Measurements from ENCODE around the gene SLC5A8.

DNA sequence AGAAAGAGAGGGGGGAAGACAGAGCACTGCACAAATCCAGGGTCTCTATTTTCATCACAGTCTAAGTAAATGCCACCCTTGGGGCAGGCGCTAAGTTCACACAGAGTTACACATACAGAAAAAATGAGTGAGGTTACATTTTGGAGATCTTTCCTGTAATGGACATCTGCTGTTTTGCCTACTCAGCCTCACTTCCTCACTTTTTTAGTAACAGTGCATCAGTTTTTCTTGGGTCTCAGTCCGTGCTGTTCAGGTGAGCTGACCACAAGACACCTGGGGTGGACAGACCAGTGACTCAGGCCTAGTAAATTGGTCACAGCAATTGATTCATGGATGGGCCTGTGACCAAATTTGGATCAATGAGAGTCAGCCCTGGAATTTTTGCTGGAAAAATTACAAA, 33.6 kb upstream of the SLC5A8 start:
- TF ChIP-seq CC2D1A (IDR thresholded peaks at IDR 0.05), result no peak
- no peak for TF ChIP-seq YY1 (IDR thresholded peaks at IDR 0.05; ENCODE audit: borderline replicate concordance in 1 of 3, control insufficient read depth in 1 of 3, extremely low read depth in 1 of 3, insufficient read depth in 3 of 3, insufficient read length in 1 of 3, insufficient replicate concordance in 2 of 3, low read depth in 1 of 3, low read length in 2 of 3)
- no peak for TF ChIP-seq ZNF778 (CRISPR knock-in tag; IDR thresholded peaks at IDR 0.05)
- TF ChIP-seq HCFC1 (IDR thresholded peaks at IDR 0.05; ENCODE audit: low read depth, low read length), result no peak
- TF ChIP-seq CTCF (IDR thresholded peaks at IDR 0.05 in 2 of 3, conservative IDR thresholded peaks at IDR 0.05 in 1 of 3; ENCODE audit: insufficient read depth in 2 of 3, low read depth in 1 of 3, low read length in 3 of 3), result no peak
- TF ChIP-seq THRA (IDR thresholded peaks at IDR 0.05), result no peak
- TF ChIP-seq, protein P1, sequence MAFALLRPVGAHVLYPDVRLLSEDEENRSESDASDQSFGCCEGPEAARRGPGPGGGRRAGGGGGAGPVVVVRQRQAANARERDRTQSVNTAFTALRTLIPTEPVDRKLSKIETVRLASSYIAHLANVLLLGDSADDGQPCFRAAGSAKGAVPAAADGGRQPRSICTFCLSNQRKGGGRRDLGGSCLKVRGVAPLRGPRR (CRISPR knock-in tag; IDR thresholded peaks at IDR 0.05), result no peak
- TF ChIP-seq SPI1 (IDR thresholded peaks at IDR 0.05; ENCODE audit: borderline replicate concordance, low read depth, low read length), result no peak
- TF ChIP-seq ZNF583 (CRISPR knock-in tag; IDR thresholded peaks at IDR 0.05), result no peak
- TF ChIP-seq EZH2 (IDR thresholded peaks at IDR 0.05; ENCODE audit: borderline replicate concordance, low read depth, low read length), result no peak
- no peak for TF ChIP-seq E2F4 (CRISPR knock-in tag; IDR thresholded peaks at IDR 0.05; ENCODE audit: low read depth)
- TF ChIP-seq GABPA (tag; conservative IDR thresholded peaks at IDR 0.05; ENCODE audit: low read depth), result no peak
- no peak for TF ChIP-seq SREBF2 (CRISPR knock-in tag; IDR thresholded peaks at IDR 0.05)
- no peak for TF ChIP-seq RAD21 (CRISPR knock-in tag; conservative IDR thresholded peaks at IDR 0.05 in 1 of 2, IDR thresholded peaks at IDR 0.05 in 1 of 2)
